Measurements from ENCODE around the gene IRF8.

IRF8 gene

GRCh38 chr16:85878875-85879274, 20.1 kb upstream of the IRF8 start:
- TF ChIP-seq GLIS3 (CRISPR knock-in tag; IDR thresholded peaks at IDR 0.05): no peak
- TF ChIP-seq ZNF70 (CRISPR knock-in tag; IDR thresholded peaks at IDR 0.05): no peak
- no peak for TF ChIP-seq ESRRG (CRISPR knock-in tag; IDR thresholded peaks at IDR 0.05)
- no peak for TF ChIP-seq ARNTL (CRISPR knock-in tag; IDR thresholded peaks at IDR 0.05; ENCODE audit: borderline replicate concordance, low read depth)
- no peak for TF ChIP-seq PATZ1 (CRISPR knock-in tag; IDR thresholded peaks at IDR 0.05; ENCODE audit: borderline replicate concordance)
- no peak for TF ChIP-seq CSDC2 (CRISPR knock-in tag; IDR thresholded peaks at IDR 0.05)
- no peak for TF ChIP-seq SNAI2 (CRISPR knock-in tag; IDR thresholded peaks at IDR 0.05)
- TF ChIP-seq TCF4 (CRISPR knock-in tag; IDR thresholded peaks at IDR 0.05; ENCODE audit: borderline replicate concordance): no peak
- TF ChIP-seq OSR1 (CRISPR knock-in tag; IDR thresholded peaks at IDR 0.05): no peak
- ATAC-seq: no peak

GRCh38 chr16:85879549-85879948, 19.4 kb upstream of the IRF8 start:
- TF ChIP-seq TCF4 (CRISPR knock-in tag; IDR thresholded peaks at IDR 0.05; ENCODE audit: borderline replicate concordance) (no peak), ZNF8 (CRISPR knock-in tag; IDR thresholded peaks at IDR 0.05) (no peak), ZC3H10 (CRISPR knock-in tag; IDR thresholded peaks at IDR 0.05) (no peak), PPARA (CRISPR knock-in tag; IDR thresholded peaks at IDR 0.05; ENCODE audit: borderline replicate concordance) (no peak), ZFP3 (CRISPR knock-in tag; IDR thresholded peaks at IDR 0.05) (no peak), ESRRG (CRISPR knock-in tag; IDR thresholded peaks at IDR 0.05) (no peak), BACH2 (CRISPR knock-in tag; IDR thresholded peaks at IDR 0.05; ENCODE audit: borderline replicate concordance) (no peak), CREB5 (CRISPR knock-in tag; IDR thresholded peaks at IDR 0.05; ENCODE audit: low read depth) (no peak), TOX (CRISPR knock-in tag; IDR thresholded peaks at IDR 0.05; ENCODE audit: borderline replicate concordance) (no peak), ISL1 (CRISPR knock-in tag; IDR thresholded peaks at IDR 0.05) (no peak), TSHZ2 (CRISPR knock-in tag; IDR thresholded peaks at IDR 0.05) (no peak), RARB (CRISPR knock-in tag; IDR thresholded peaks at IDR 0.05) (no peak), POU6F1 (CRISPR knock-in tag; IDR thresholded peaks at IDR 0.05; ENCODE audit: borderline replicate concordance, low read depth) (no peak), ZFP30 (CRISPR knock-in tag; IDR thresholded peaks at IDR 0.05) (no peak), ARNTL (CRISPR knock-in tag; IDR thresholded peaks at IDR 0.05; ENCODE audit: borderline replicate concordance, low read depth) (no peak), PATZ1 (CRISPR knock-in tag; IDR thresholded peaks at IDR 0.05; ENCODE audit: borderline replicate concordance) (no peak), CSRNP3 (CRISPR knock-in tag; IDR thresholded peaks at IDR 0.05) (no peak)

More at GRCh38 chr16:85879549-85879948, 19.4 kb upstream of the IRF8 start:
- no peak for ATAC-seq
